ENCODE data around the gene OR8K5.

- TF ChIP-seq, protein P1, sequence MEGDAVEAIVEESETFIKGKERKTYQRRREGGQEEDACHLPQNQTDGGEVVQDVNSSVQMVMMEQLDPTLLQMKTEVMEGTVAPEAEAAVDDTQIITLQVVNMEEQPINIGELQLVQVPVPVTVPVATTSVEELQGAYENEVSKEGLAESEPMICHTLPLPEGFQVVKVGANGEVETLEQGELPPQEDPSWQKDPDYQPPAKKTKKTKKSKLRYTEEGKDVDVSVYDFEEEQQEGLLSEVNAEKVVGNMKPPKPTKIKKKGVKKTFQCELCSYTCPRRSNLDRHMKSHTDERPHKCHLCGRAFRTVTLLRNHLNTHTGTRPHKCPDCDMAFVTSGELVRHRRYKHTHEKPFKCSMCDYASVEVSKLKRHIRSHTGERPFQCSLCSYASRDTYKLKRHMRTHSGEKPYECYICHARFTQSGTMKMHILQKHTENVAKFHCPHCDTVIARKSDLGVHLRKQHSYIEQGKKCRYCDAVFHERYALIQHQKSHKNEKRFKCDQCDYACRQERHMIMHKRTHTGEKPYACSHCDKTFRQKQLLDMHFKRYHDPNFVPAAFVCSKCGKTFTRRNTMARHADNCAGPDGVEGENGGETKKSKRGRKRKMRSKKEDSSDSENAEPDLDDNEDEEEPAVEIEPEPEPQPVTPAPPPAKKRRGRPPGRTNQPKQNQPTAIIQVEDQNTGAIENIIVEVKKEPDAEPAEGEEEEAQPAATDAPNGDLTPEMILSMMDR (IDR thresholded peaks at IDR 0.05), result no peak
- no peak for TF ChIP-seq POLR2A (IDR thresholded peaks at IDR 0.05)
Observed at GRCh38 chr11:56122073-56122472, 38.0 kb downstream of the OR8K5 start, which contains the start of gene OR8H3.

Measured in lower leg skin (tissue), 3 donors.